H1 (cell line): ENCODE results near the gene MMP19. TPM values are rescaled to one million over a fixed set of nuclear protein-coding genes. Genes with fewer than 3 reads are reported as not detected.

Experiments
- polyA plus RNA-seq, 7 experiments: library from polyadenylated mRNA; depleted of rRNA in 3 of 7; stranded (reverse) in 5 of 7; unstranded in 2 of 7; fragments of >200 nt in 5 of 7; fragments of 200-250 nt in 2 of 7; gene quantifications; 1 replicate in 5 of 7; 2 replicates in 1 of 7; 4 replicates in 1 of 7; pipeline versions ENCODE4 v1.2.1 to v1.2.3, GENCODE V29; 2011 to 2013; ENCODE audit warnings: missing spikeins in 2 of 7, mixed read lengths in 2 of 7
- total RNA-seq: library from RNA; stranded (reverse); fragmentation: NEBNext Ultra II Directional; extraction: Animal tissue kit (Norgen Biotek cat#: 25700); gene quantifications from 2 replicates; pipeline ENCODE4 v1.2.1, GENCODE V29; 2021
- TF ChIP-seq, protein P1 (sequence below): IDR thresholded peaks from 2 replicates; pipeline ENCODE4 v1.6.1; 2012; ENCODE audit warnings: low read length, inconsistent platforms

MMP19 gene
- total and polyA plus RNA-seq, 2 of the 8 experiments (the other 6 are each of a cell fraction or from before 2014, with no cell fraction given): 2.7 to 3.3 TPM

DNA sequence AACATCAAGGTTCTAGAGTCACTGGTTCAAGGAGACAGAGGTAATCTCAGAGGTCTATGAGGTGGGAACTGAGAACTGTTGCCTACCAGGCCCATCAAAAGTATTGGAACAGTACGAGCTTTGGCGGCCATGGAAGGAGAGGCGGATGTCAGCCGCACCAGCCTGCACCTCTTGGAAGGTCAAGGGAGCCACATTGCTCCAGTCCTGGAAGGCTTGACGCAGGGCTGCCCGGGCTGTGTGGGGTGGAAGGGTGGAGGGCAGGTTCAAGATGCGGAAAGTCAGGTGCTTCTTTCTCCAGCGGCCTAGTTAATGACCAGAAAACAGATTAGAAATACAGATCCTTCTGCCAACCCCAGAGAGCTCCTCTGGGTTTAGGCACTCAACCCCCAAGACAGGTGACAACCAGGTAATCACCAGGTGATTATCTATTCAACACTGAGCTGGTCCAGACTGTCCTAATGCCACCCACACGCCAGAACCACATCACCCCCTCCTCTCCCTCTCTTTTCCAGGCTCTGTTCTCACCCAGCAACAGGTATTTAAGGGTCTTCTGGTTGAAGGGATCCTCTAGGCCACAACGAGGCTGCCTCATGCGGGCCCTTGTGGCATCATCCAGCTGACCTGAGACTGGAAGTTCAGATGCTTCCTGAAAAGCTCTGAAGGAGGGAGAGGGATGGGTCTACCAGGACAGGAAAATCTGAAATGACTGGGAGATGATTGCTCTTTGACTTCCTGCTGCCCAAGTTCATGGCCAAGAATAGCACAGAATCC, 2.0 kb downstream of the MMP19 start (continued):
- TF ChIP-seq, protein P1, sequence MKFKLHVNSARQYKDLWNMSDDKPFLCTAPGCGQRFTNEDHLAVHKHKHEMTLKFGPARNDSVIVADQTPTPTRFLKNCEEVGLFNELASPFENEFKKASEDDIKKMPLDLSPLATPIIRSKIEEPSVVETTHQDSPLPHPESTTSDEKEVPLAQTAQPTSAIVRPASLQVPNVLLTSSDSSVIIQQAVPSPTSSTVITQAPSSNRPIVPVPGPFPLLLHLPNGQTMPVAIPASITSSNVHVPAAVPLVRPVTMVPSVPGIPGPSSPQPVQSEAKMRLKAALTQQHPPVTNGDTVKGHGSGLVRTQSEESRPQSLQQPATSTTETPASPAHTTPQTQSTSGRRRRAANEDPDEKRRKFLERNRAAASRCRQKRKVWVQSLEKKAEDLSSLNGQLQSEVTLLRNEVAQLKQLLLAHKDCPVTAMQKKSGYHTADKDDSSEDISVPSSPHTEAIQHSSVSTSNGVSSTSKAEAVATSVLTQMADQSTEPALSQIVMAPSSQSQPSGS: no peak
